Keratinocyte (primary cell): ENCODE measurements around the gene IL37. TPM values are rescaled to one million over a fixed set of nuclear protein-coding genes. Genes with fewer than 3 reads are reported as not detected.

Experiments
- DNase-seq: peaks from one replicate; pipeline ENCODE4 v3.0.0-alpha.2; 2011; ENCODE audit warnings: low read depth, missing footprints, low spot score
- FAIRE-seq: peaks from 2 replicates; lab custom pipeline; 2011; peaks lifted over from hg19 to GRCh38; lab: Jason Lieb, UNC
- H2AFZ ChIP-seq: 2 replicates; pipeline ENCODE4 v1.6.0; 2012; ENCODE audit warnings: low read length, control low read depth, inconsistent platforms; ENCODE audit not compliant: control insufficient read depth
- H3K27ac ChIP-seq: 2 replicates; pipeline ENCODE4 v1.5.1; 2011; ENCODE audit warnings: low read length; ENCODE audit not compliant: control insufficient read depth, insufficient read depth
- H3K27me3 ChIP-seq: 3 replicates; pipeline ENCODE4 v1.6.0; 2011; ENCODE audit warnings: low read length; ENCODE audit not compliant: control insufficient read depth, insufficient read depth; ENCODE audit errors: extremely low read depth
- H3K36me3 ChIP-seq, 2 experiments: 2 replicates in 1 of 2; 3 replicates in 1 of 2; pipeline ENCODE4 v1.5.1; 2011; ENCODE audit warnings: low read length in 2 of 2, mild to moderate bottlenecking in 1 of 2; ENCODE audit not compliant: control insufficient read depth in 2 of 2, insufficient read depth in 2 of 2; ENCODE audit errors: extremely low read depth in 1 of 2
- H3K4me1 ChIP-seq: 3 replicates; pipeline ENCODE4 v1.5.1; 2011; ENCODE audit warnings: low read length; ENCODE audit not compliant: control insufficient read depth, insufficient read depth; ENCODE audit errors: extremely low read depth
- H3K4me2 ChIP-seq: 3 replicates; pipeline ENCODE4 v1.6.0; 2011; ENCODE audit warnings: low read depth, low read length; ENCODE audit not compliant: control insufficient read depth, insufficient read depth; ENCODE audit errors: extremely low read depth
- H3K4me3 ChIP-seq, 3 experiments: fragments of 200-600 bp in 1 of 3; sonication (generic) in 1 of 3; 2 replicates in 2 of 3; 3 replicates in 1 of 3; pipeline ENCODE4 v1.5.1; 2011 to 2016; ENCODE audit warnings: low read length in 3 of 3, mild to moderate bottlenecking in 3 of 3, control low read depth in 2 of 3, inconsistent platforms in 1 of 3, low read depth in 1 of 3, mixed read lengths in 1 of 3, mixed run types in 1 of 3, moderate library complexity in 1 of 3; ENCODE audit not compliant: control insufficient read depth in 2 of 3, insufficient read depth in 2 of 3; ENCODE audit errors: extremely low read depth in 1 of 3
- H3K79me2 ChIP-seq: 2 replicates; pipeline ENCODE4 v1.6.0; 2012; ENCODE audit warnings: low read length; ENCODE audit not compliant: control insufficient read depth, insufficient read depth
- H3K9ac ChIP-seq: 3 replicates; pipeline ENCODE4 v1.6.0; 2011; ENCODE audit warnings: low read length; ENCODE audit not compliant: control insufficient read depth, insufficient read depth; ENCODE audit errors: extremely low read depth
- H3K9me1 ChIP-seq: 3 replicates; pipeline ENCODE4 v1.6.0; 2011; ENCODE audit warnings: low read length; ENCODE audit not compliant: control insufficient read depth, insufficient read depth; ENCODE audit errors: extremely low read depth
- H3K9me3 ChIP-seq: 2 replicates; pipeline ENCODE4 v1.5.1; 2012; ENCODE audit warnings: low read depth, low read length; ENCODE audit not compliant: control insufficient read depth
- H4K20me1 ChIP-seq: 3 replicates; pipeline ENCODE4 v1.6.0; 2011; ENCODE audit warnings: low read length; ENCODE audit not compliant: control insufficient read depth, insufficient read depth; ENCODE audit errors: extremely low read depth
- CTCF ChIP-seq, 3 experiments: IDR thresholded peaks in 1 of 3; conservative IDR thresholded peaks in 1 of 3; optimal IDR thresholded peaks in 1 of 3; 2 replicates in 2 of 3; 3 replicates in 1 of 3; pipeline versions ENCODE3 to v1.5.1; 2011; ENCODE audit warnings: low read length in 3 of 3, mild to moderate bottlenecking in 3 of 3, moderate library complexity in 2 of 3, control low read depth in 1 of 3, inconsistent platforms in 1 of 3; ENCODE audit not compliant: insufficient read depth in 2 of 3; ENCODE audit errors: extremely low read depth in 1 of 3
- EZH2 ChIP-seq: IDR thresholded peaks from one replicate; pipeline ENCODE4 v1.6.1; 2012; ENCODE audit warnings: inconsistent platforms, mild to moderate bottlenecking, low read length, moderate library complexity
- dilution Hi-C: fragments of 300-500 bp; cut with MboI; formaldehyde crosslinking; loops from one replicate; pipeline ENCODE4 v1.7.0; 2020; ENCODE audit warnings: low sequenced_read_pairs; ENCODE audit not compliant: extremely low pct_ligation_motif_present
- polyA plus RNA-seq, 5 experiments: library from polyadenylated mRNA; depleted of rRNA in 3 of 5; stranded (reverse) in 3 of 5; stranded (forward) in 1 of 5; unstranded in 1 of 5; fragments of >200 nt; gene quantifications; 1 replicate in 1 of 5; 2 replicates in 3 of 5; 3 replicates in 1 of 5; pipeline versions ENCODE4 v1.2.1 to v1.2.3, GENCODE V29; 2011 to 2012; ENCODE audit warnings: missing spikeins in 2 of 5, low read depth in 1 of 5, low replicate concordance in 1 of 5

Gene IL37
- polyA plus RNA-seq, 1 donor (not counting 4 experiments of a cell fraction or from before 2014, with no cell fraction given), result 0.63 TPM

GRCh38 chr2:112941753-112942653 is 31.0 kb downstream of the IL37 start:
- Histone ChIP-seq H3K27me3 (no peaks in the 10 kb centered on the region), H3K36me3 (no peaks in the 10 kb centered on the region), H2AFZ (no peak overlapping the region), H3K4me2 (no peak overlapping the region), H3K4me1 (peaks cover 15% of the 10 kb centered on the region), H3K4me3 (no peak overlapping the region), H3K9me3 (no peaks in the 10 kb centered on the region), H4K20me1 (no peaks in the 10 kb centered on the region), H3K79me2 (no peaks in the 10 kb centered on the region), H3K9me1 (no peaks in the 10 kb centered on the region), H3K9ac (no peak overlapping the region), H3K27ac (no peak overlapping the region)
- no peak for TF ChIP-seq EZH2
- peak; percentile 97 to 99 (median 98) for TF ChIP-seq CTCF (optimal IDR thresholded peaks at IDR 0.05 in 1 of 3, IDR thresholded peaks at IDR 0.05 in 1 of 3, conservative IDR thresholded peaks at IDR 0.05 in 1 of 3; ENCODE audit: extremely low read depth in 1 of 3, insufficient read depth in 2 of 3, low read length in 3 of 3)
- FAIRE-seq (peak; percentile 90), DNase-seq (peak; percentile 45)
- dilution Hi-C loops, result no loop called here

- H3K9ac ChIP-seq, result no peak overlapping the region
- no peaks in the 10 kb centered on the region for H3K27me3 ChIP-seq
- H3K4me2 ChIP-seq, result no peak overlapping the region
- no peaks in the 10 kb centered on the region for H3K9me1 ChIP-seq
- peak; percentile 73 for FAIRE-seq
- H2AFZ ChIP-seq, result no peak overlapping the region
- H4K20me1 ChIP-seq, result no peaks in the 10 kb centered on the region
- H3K27ac ChIP-seq, result no peak overlapping the region
- dilution Hi-C loops, result no loop called here
- no peaks in the 10 kb centered on the region for H3K36me3 ChIP-seq
- no peak overlapping the region for H3K4me3 ChIP-seq
- no peaks in the 10 kb centered on the region for H3K9me3 ChIP-seq
- TF ChIP-seq EZH2 (no peak), CTCF (optimal IDR thresholded peaks at IDR 0.05 in 1 of 3, IDR thresholded peaks at IDR 0.05 in 1 of 3, conservative IDR thresholded peaks at IDR 0.05 in 1 of 3; ENCODE audit: extremely low read depth in 1 of 3, insufficient read depth in 2 of 3, low read length in 3 of 3) (no peak)
- no peak for DNase-seq
- no peaks in the 10 kb centered on the region for H3K79me2 ChIP-seq
- H3K4me1 ChIP-seq, result peaks cover 15% of the 10 kb centered on the region
Observed at GRCh38 chr2:112942654-112943002, 31.7 kb downstream of the IL37 start.
